Nephron progenitor cell (in vitro differentiated cells): ENCODE results near the gene YIF1A.

Source experiments
- DNase-seq: peaks from one replicate; pipeline ENCODE4 v3.0.0; 2021
- H3K27ac Mint-ChIP-seq: 2 replicates; pipeline ENCODE4 v1.8.0; 2021; ENCODE audit warnings: mild to moderate bottlenecking, moderate library complexity, mixed read lengths
- H3K27me3 Mint-ChIP-seq: 2 replicates; pipeline ENCODE4 v1.8.0; 2021; ENCODE audit warnings: mild to moderate bottlenecking, low read depth, mixed read lengths; ENCODE audit not compliant: poor library complexity
- H3K36me3 Mint-ChIP-seq: 2 replicates; pipeline ENCODE4 v1.8.0; 2021; ENCODE audit warnings: low read depth, mixed read lengths
- H3K4me1 Mint-ChIP-seq: 2 replicates; pipeline ENCODE4 v1.8.0; 2021; ENCODE audit warnings: mixed read lengths
- H3K4me3 Mint-ChIP-seq: 2 replicates; pipeline ENCODE4 v1.8.0; 2021; ENCODE audit warnings: mild to moderate bottlenecking, moderate library complexity, mixed read lengths
- H3K9me3 Mint-ChIP-seq: 2 replicates; pipeline ENCODE4 v1.8.0; 2021; ENCODE audit warnings: mild to moderate bottlenecking, moderate library complexity, mixed read lengths
- TF ChIP-seq, protein P1 (sequence below): fragments of 200-600 bp; sonication (generic); IDR thresholded peaks from 2 replicates; pipeline ENCODE4 v1.5.0; 2021; ENCODE audit warnings: antibody characterized with exemption

The YIF1A gene

DNA sequence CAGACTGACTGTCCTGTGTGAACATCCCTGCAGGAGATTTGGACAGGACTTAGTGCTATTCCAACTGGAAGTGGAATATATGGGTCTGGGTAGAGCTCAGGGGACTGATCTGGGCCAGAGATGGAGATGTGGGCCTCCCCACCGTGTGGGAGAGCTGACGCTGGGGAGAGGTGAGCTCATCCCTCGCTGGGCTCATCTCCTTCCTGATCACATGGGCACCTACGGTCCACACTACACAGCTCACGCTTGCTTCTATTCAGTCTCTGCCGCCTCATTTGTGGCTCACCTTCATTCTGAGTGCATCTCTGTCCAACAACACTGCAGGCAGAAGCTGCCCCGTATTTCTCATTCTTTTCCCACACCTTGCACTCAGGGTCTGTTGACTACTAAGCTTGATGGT, 37.1 kb downstream of the YIF1A start:
- no peak overlapping the region for H3K4me3 Mint-ChIP-seq
- TF ChIP-seq, protein P1, sequence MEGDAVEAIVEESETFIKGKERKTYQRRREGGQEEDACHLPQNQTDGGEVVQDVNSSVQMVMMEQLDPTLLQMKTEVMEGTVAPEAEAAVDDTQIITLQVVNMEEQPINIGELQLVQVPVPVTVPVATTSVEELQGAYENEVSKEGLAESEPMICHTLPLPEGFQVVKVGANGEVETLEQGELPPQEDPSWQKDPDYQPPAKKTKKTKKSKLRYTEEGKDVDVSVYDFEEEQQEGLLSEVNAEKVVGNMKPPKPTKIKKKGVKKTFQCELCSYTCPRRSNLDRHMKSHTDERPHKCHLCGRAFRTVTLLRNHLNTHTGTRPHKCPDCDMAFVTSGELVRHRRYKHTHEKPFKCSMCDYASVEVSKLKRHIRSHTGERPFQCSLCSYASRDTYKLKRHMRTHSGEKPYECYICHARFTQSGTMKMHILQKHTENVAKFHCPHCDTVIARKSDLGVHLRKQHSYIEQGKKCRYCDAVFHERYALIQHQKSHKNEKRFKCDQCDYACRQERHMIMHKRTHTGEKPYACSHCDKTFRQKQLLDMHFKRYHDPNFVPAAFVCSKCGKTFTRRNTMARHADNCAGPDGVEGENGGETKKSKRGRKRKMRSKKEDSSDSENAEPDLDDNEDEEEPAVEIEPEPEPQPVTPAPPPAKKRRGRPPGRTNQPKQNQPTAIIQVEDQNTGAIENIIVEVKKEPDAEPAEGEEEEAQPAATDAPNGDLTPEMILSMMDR: no peak
- H3K4me1 Mint-ChIP-seq: peaks cover 31% of the 10 kb centered on the region
- no peaks in the 10 kb centered on the region for H3K9me3 Mint-ChIP-seq
- peaks cover 3% of the 10 kb centered on the region for H3K27me3 Mint-ChIP-seq
- H3K27ac Mint-ChIP-seq: peak overlapping the region; percentile 62
- H3K36me3 Mint-ChIP-seq: peaks cover 11% of the 10 kb centered on the region
- DNase-seq: no peak

DNA sequence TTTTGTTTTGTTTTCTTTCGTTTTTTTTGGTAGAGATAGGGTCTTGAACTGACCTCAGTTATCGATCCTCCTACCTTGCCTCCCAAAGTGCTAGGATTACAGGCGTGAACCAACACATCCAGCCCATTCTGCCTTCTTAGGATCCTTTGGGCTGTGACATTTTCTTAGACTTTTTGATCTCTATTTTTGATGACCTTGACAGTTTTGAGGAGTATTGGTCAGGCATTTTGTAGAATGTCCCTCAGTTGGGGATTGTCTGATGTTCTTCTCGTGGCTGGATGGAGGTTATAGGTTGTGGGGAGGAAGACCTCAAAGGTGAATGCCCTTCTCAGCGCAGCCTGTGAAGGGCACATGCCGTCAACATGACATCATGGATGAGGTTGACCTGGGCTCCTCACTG, 40.0 kb downstream of the YIF1A start:
- no peaks in the 10 kb centered on the region for H3K9me3 Mint-ChIP-seq
- H3K27me3 Mint-ChIP-seq: peaks cover 7% of the 10 kb centered on the region
- no peak for DNase-seq
- peaks cover 15% of the 10 kb centered on the region for H3K36me3 Mint-ChIP-seq
- no peak overlapping the region for H3K27ac Mint-ChIP-seq
- TF ChIP-seq, protein P1: no peak
- no peak overlapping the region for H3K4me3 Mint-ChIP-seq
- peaks cover 25% of the 10 kb centered on the region for H3K4me1 Mint-ChIP-seq

DNA sequence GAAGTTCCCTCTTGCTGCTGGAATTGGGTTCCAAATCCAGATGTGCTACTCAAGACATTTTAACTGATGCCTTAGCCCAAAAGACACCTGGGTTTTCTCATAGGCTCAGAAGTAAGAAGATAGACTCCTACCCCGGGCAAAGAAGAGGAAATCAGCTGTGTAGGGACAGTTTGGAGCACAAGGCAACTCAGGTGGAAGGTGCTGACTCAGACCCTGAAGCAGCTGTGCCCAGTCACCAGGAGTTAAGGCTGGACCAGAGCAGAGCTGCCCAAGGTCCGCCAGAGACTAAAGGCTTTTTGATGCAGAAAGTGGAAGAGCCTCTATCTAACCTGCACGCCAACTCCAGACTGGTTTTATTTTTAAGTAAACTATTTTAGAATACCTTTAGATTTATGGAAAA, 41.1 kb downstream of the YIF1A start:
- H3K4me1 Mint-ChIP-seq: peaks cover 18% of the 10 kb centered on the region
- TF ChIP-seq, protein P1: no peak
- H3K9me3 Mint-ChIP-seq: no peaks in the 10 kb centered on the region
- H3K27me3 Mint-ChIP-seq: peaks cover 3% of the 10 kb centered on the region
- H3K27ac Mint-ChIP-seq: no peak overlapping the region
- H3K36me3 Mint-ChIP-seq: peaks cover 15% of the 10 kb centered on the region
- no peak overlapping the region for H3K4me3 Mint-ChIP-seq
- DNase-seq: no peak

DNA sequence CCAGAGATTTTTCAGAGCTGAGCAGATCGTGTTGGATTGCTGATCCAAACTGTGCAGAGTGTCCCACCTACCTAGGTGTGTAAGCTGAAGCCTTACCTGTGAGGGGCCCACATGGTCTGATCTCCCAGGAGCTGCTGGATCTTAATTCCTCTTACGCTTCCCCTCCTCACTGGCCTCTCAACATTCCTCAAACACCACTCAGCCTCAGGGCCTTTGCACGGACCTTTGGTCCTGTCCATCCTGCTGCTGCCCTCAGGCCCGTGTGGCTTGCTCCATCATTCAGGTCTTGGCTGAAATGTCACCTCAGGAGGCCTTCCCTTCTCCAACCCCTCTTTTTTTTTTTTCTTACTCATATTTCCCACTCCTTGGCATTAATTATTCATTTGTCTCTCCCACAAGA, 41.6 kb downstream of the YIF1A start:
- peaks cover 15% of the 10 kb centered on the region for H3K36me3 Mint-ChIP-seq
- peaks cover 3% of the 10 kb centered on the region for H3K27me3 Mint-ChIP-seq
- H3K9me3 Mint-ChIP-seq: no peaks in the 10 kb centered on the region
- no peak overlapping the region for H3K27ac Mint-ChIP-seq
- TF ChIP-seq, protein P1: no peak
- peaks cover 14% of the 10 kb centered on the region for H3K4me1 Mint-ChIP-seq
- H3K4me3 Mint-ChIP-seq: no peak overlapping the region
- no peak for DNase-seq

DNA sequence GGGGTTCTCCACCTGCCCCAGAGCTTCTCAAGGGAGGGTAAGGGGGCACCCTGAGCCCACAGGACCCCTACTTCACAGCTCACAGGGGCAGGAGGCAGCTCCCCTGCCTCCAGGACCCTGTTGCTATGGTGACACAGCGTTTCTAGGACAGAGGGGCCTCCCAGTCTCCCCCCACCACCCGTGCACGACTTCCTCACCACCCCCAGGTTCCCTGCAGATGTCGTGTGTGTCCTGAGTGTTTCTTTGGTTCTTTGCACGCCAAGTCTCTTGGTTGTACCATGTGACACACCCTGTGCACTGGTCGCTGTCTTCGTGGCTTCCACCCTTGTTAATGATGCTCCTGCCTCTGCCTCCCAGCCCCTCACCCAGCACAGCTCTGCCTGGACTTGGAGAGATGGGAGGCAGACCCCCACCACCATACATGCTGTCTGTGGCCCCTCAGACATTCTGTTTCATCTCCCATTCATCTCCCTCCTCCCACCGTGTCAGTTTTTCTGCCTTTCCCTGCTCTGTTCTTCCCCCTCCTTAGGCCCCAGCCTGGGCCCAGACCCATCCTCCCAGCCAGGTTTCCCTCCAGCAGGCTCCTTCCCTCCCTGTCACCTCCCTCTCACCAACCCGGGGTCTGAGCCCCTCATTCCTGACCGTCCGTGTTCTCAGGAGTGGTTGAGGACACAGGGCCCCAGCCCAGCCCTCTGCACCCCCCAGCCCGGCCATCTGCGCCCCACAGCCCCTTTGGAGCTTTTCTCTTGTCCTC, 45.0 kb downstream of the YIF1A start:
- no peaks in the 10 kb centered on the region for H3K4me1 Mint-ChIP-seq
- peaks cover 3% of the 10 kb centered on the region for H3K27me3 Mint-ChIP-seq
- H3K4me3 Mint-ChIP-seq: no peak overlapping the region
- H3K36me3 Mint-ChIP-seq: peaks cover 8% of the 10 kb centered on the region
- TF ChIP-seq, protein P1: no peak
- H3K9me3 Mint-ChIP-seq: no peaks in the 10 kb centered on the region
- peak overlapping the region; percentile 89 for H3K27ac Mint-ChIP-seq
- DNase-seq: no peak

DNA sequence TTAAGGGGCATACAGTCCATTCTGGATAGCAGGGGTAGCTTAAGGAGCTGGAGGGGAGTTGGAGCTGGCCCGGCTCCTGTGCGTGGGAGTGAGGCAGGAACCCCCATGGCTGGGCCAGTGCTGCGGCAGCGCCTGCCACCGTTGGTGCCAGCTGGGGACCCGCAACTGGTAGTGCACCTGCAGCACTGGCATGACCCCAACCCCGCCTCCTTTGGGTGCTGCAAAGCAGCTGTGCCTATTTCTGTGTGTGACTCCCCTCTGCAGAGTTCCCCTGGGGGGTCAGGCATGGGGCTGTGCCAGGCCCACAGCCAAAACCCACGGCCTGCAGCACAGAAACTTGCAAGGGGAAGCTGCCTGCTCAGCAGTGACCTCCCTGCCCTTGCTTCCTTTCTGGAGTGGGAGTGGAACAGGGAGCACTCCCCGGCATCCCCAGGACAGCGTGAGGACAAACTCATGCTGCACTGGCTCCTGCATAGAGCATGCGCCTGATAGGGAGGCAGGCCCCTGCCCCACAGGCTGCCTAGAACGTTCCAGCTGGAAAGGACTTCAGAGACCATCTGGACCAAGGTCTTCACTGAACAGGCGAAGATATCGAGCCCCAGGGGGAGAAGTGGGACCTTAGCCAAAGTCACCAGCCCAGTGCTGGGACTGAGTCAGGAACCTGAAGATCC, 46.7 kb downstream of the YIF1A start:
- Mint-ChIP-seq H3K36me3 (peaks cover 4% of the 10 kb centered on the region), H3K4me3 (no peak overlapping the region), H3K27me3 (peaks cover 3% of the 10 kb centered on the region), H3K9me3 (no peaks in the 10 kb centered on the region), H3K27ac (peak overlapping the region; percentile 32), H3K4me1 (no peaks in the 10 kb centered on the region)
- no peak for DNase-seq
- TF ChIP-seq, protein P1: no peak
